ENCODE results near the gene SH3PXD2B. TPM values are rescaled to one million over a fixed set of nuclear protein-coding genes. Genes with fewer than 3 reads are reported as not detected.

Gene SH3PXD2B
- polyA plus RNA-seq, 3 donors: 0.19 to 0.77 (median 0.31) TPM

DNA sequence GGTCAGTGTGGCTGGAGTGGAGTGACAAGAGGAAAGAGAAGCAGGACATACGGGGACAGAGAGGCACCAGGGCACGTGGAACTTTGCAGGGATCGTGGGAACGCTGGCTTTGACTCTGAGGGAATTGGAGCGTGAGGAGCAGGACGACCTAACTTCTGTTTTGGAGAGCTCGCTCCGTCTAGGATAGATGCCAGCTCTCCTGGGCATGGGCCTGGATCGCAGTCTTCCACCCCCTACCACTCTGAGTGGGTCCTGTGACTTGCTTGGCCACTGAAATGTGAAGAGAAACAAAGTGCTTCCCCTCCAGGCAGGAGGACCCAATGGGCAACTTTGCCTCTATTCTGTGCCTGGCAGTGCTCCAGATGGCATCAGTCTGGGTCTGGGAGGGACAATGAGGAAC lies 8.7 kb upstream of the SH3PXD2B start:
- H3K27me3 ChIP-seq (ENCODE audit: control insufficient read depth in 2 of 2, insufficient read depth in 2 of 2, low read length in 2 of 2): no peaks in the 10 kb centered on the region
- no peak overlapping the region for H3K27ac ChIP-seq (ENCODE audit: low read depth in 1 of 2, low read length in 2 of 2)
- no peak overlapping the region for H3K9ac ChIP-seq (ENCODE audit: insufficient read depth, low read length, poor library complexity, severe bottlenecking)
- H3K4me3 Mint-ChIP-seq: no peak overlapping the region
- H3K27me3 Mint-ChIP-seq (ENCODE audit: low read depth in 3 of 3): peaks cover 3 to 16% (median 4%) of the 10 kb centered on the region in 3 donors
- H3K4me2 ChIP-seq (replicated peaks; ENCODE audit: extremely low read depth, low read length, poor library complexity, severe bottlenecking): no peak overlapping the region
- TF ChIP-seq, protein P1, sequence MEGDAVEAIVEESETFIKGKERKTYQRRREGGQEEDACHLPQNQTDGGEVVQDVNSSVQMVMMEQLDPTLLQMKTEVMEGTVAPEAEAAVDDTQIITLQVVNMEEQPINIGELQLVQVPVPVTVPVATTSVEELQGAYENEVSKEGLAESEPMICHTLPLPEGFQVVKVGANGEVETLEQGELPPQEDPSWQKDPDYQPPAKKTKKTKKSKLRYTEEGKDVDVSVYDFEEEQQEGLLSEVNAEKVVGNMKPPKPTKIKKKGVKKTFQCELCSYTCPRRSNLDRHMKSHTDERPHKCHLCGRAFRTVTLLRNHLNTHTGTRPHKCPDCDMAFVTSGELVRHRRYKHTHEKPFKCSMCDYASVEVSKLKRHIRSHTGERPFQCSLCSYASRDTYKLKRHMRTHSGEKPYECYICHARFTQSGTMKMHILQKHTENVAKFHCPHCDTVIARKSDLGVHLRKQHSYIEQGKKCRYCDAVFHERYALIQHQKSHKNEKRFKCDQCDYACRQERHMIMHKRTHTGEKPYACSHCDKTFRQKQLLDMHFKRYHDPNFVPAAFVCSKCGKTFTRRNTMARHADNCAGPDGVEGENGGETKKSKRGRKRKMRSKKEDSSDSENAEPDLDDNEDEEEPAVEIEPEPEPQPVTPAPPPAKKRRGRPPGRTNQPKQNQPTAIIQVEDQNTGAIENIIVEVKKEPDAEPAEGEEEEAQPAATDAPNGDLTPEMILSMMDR (IDR thresholded peaks at IDR 0.05): no peak
- H3K4me1 ChIP-seq (ENCODE audit: control insufficient read depth in 1 of 2, insufficient read depth in 2 of 2, low read length in 2 of 2): peaks cover 13 to 17% of the 10 kb centered on the region in 2 donors
- H3K36me3 ChIP-seq (replicated peaks in 1 of 2; ENCODE audit: control insufficient read depth in 1 of 2, insufficient read depth in 2 of 2, low read length in 2 of 2): no peaks in the 10 kb centered on the region
- H3K4me1 Mint-ChIP-seq: peaks cover 18% of the 10 kb centered on the region
- no peak overlapping the region for H3K4me3 ChIP-seq (replicated peaks in 1 of 3; ENCODE audit: low read depth in 2 of 3, low read length in 3 of 3)
- 95% methylated on average over 4 of the region's 9 CpGs for WGBS (ENCODE audit: insufficient coverage)
- peak overlapping the region in 1 of 7 donors; percentile 24 for H3K27ac Mint-ChIP-seq
- H3K9me3 ChIP-seq (replicated peaks in 1 of 2; ENCODE audit: control insufficient read depth in 1 of 2, insufficient read depth in 1 of 2, low read length in 2 of 2): peaks cover 0 to 6% of the 10 kb centered on the region in 2 donors
- no peaks in the 10 kb centered on the region for H4K20me1 ChIP-seq (ENCODE audit: insufficient read depth, low read length)
- H3K36me3 Mint-ChIP-seq: no peaks in the 10 kb centered on the region
- DNase-seq: no peak
- H3K9me3 Mint-ChIP-seq: peaks cover 0 to 10% (median 8%) of the 10 kb centered on the region in 7 donors
- H3K79me2 ChIP-seq (ENCODE audit: insufficient read depth, low read length): no peaks in the 10 kb centered on the region
- no peak overlapping the region for H2AFZ ChIP-seq (ENCODE audit: insufficient read depth, low read depth, low read length, poor library complexity, severe bottlenecking)
- intact Hi-C loops (cut with micrococcal nuclease): no loop called here

DNA sequence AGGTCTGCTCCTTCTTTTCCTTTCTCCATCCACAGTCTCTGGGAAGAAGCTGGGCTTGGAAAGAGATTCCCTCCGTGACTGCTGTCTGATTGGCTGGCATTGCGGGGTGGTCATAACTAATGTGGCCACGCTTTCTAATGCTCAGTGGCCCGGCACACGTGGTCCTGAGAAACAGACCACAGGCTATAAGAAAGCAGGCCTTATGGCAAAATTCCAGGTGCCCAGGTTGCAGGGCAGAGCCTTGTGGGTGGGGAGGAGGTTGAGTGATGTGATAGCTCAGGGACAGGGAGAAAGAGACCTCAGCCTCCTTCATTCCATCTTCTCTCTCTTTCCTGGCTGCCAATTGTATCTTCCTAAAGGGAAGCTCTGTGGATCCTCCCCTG lies 5.4 kb upstream of the SH3PXD2B start:
- intact Hi-C loops (cut with micrococcal nuclease): loop anchor here in 1 of 2 donors (5.0 kb wide), 1 partner anchor 37 kb away; no protein-coding TSS in a partner anchor
- TF ChIP-seq, protein P1 (IDR thresholded peaks at IDR 0.05): no peak
- 100% methylated on average over 1 of the region's 5 CpGs for WGBS (ENCODE audit: insufficient coverage)
- Histone ChIP-seq H3K4me1 (ENCODE audit: control insufficient read depth in 1 of 2, insufficient read depth in 2 of 2, low read length in 2 of 2) (peaks cover 14 to 18% of the 10 kb centered on the region in 2 donors), H3K4me3 (replicated peaks in 1 of 3; ENCODE audit: low read depth in 2 of 3, low read length in 3 of 3) (no peak overlapping the region), H3K9me3 (replicated peaks in 1 of 2; ENCODE audit: control insufficient read depth in 1 of 2, insufficient read depth in 1 of 2, low read length in 2 of 2) (peaks cover 4 to 6% of the 10 kb centered on the region in 2 donors), H3K4me2 (replicated peaks; ENCODE audit: extremely low read depth, low read length, poor library complexity, severe bottlenecking) (no peak overlapping the region), H2AFZ (ENCODE audit: insufficient read depth, low read depth, low read length, poor library complexity, severe bottlenecking) (no peak overlapping the region), H3K27ac (ENCODE audit: low read depth in 1 of 2, low read length in 2 of 2) (no peak overlapping the region), H4K20me1 (ENCODE audit: insufficient read depth, low read length) (no peaks in the 10 kb centered on the region), H3K79me2 (ENCODE audit: insufficient read depth, low read length) (no peaks in the 10 kb centered on the region), H3K27me3 (ENCODE audit: control insufficient read depth in 2 of 2, insufficient read depth in 2 of 2, low read length in 2 of 2) (peaks cover 10 to 18% of the 10 kb centered on the region in 2 donors), H3K9ac (ENCODE audit: insufficient read depth, low read length, poor library complexity, severe bottlenecking) (no peak overlapping the region), H3K36me3 (replicated peaks in 1 of 2; ENCODE audit: control insufficient read depth in 1 of 2, insufficient read depth in 2 of 2, low read length in 2 of 2) (no peaks in the 10 kb centered on the region)
- peaks cover 2 to 3% of the 10 kb centered on the region in 2 donors for H3K36me3 Mint-ChIP-seq
- H3K4me1 Mint-ChIP-seq: peaks cover 20% of the 10 kb centered on the region
- H3K9me3 Mint-ChIP-seq: peaks cover 0 to 12% (median 9%) of the 10 kb centered on the region in 7 donors
- peak overlapping the region in 1 of 7 donors; percentile 19 for H3K27ac Mint-ChIP-seq
- DNase-seq: no peak
- H3K4me3 Mint-ChIP-seq: no peak overlapping the region
- peaks cover 20 to 30% (median 21%) of the 10 kb centered on the region in 3 donors for H3K27me3 Mint-ChIP-seq (ENCODE audit: low read depth in 3 of 3)

All from CD14-positive monocyte (primary cell).